PFSK-1 (cell line): ENCODE measurements around the gene VTN.
A peak's percentile ranks its signal among the peaks of the same experiment; 100 is the strongest.

Experiments
- FOXP2 ChIP-seq: optimal IDR thresholded peaks from 2 replicates; pipeline ENCODE3; 2011; ENCODE audit warnings: borderline replicate concordance, control low read depth, inconsistent platforms; ENCODE audit not compliant: insufficient read depth; ENCODE audit errors: extremely low read length, extremely low read depth
- POLR2AphosphoS5 ChIP-seq: IDR thresholded peaks from 2 replicates; pipeline ENCODE4 v1.6.1; 2012; ENCODE audit warnings: low read depth, mild to moderate bottlenecking, control low read depth, low read length, moderate library complexity
- SIN3A ChIP-seq: IDR thresholded peaks from 2 replicates; pipeline ENCODE4 v1.6.1; 2012; ENCODE audit warnings: mild to moderate bottlenecking, low read length, moderate library complexity, borderline replicate concordance; ENCODE audit not compliant: insufficient read depth
- TAF1 ChIP-seq: IDR thresholded peaks from 2 replicates; pipeline ENCODE4 v1.6.1; 2012; ENCODE audit warnings: low read length, control low read depth, borderline replicate concordance; ENCODE audit not compliant: insufficient read depth
- TF ChIP-seq, protein P1 (sequence below), 2 experiments: IDR thresholded peaks; 2 replicates each; pipeline versions ENCODE4 v1.6.1 to v1.8.0; 2011 to 2012; ENCODE audit warnings: low read depth in 2 of 2, low read length in 2 of 2, control low read depth in 1 of 2, inconsistent platforms in 1 of 2, mild to moderate bottlenecking in 1 of 2, moderate library complexity in 1 of 2; ENCODE audit not compliant: insufficient read depth in 1 of 2

VTN gene

DNA sequence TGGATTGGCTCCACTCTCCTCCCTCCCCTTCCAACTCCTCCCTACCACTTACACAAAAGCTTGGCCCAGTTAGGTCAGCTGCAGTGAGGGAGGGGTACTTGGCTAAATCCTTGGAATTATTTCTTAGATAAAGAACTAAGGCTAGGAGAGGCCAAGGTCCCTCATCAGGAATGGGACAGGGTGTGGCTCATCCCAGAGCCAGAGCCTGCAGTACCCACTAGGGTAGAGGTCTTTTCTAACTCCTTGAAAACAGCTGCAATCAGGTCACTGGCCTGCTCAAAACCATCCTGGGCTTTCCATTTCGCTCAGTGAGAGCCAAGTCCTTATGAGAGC, 37.8 kb upstream of the VTN start:
- no peak for TF ChIP-seq POLR2AphosphoS5
- TF ChIP-seq, protein P1, sequence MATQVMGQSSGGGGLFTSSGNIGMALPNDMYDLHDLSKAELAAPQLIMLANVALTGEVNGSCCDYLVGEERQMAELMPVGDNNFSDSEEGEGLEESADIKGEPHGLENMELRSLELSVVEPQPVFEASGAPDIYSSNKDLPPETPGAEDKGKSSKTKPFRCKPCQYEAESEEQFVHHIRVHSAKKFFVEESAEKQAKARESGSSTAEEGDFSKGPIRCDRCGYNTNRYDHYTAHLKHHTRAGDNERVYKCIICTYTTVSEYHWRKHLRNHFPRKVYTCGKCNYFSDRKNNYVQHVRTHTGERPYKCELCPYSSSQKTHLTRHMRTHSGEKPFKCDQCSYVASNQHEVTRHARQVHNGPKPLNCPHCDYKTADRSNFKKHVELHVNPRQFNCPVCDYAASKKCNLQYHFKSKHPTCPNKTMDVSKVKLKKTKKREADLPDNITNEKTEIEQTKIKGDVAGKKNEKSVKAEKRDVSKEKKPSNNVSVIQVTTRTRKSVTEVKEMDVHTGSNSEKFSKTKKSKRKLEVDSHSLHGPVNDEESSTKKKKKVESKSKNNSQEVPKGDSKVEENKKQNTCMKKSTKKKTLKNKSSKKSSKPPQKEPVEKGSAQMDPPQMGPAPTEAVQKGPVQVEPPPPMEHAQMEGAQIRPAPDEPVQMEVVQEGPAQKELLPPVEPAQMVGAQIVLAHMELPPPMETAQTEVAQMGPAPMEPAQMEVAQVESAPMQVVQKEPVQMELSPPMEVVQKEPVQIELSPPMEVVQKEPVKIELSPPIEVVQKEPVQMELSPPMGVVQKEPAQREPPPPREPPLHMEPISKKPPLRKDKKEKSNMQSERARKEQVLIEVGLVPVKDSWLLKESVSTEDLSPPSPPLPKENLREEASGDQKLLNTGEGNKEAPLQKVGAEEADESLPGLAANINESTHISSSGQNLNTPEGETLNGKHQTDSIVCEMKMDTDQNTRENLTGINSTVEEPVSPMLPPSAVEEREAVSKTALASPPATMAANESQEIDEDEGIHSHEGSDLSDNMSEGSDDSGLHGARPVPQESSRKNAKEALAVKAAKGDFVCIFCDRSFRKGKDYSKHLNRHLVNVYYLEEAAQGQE (IDR thresholded peaks at IDR 0.05; ENCODE audit: insufficient read depth in 1 of 2, low read depth in 2 of 2, low read length in 2 of 2): no peak

DNA sequence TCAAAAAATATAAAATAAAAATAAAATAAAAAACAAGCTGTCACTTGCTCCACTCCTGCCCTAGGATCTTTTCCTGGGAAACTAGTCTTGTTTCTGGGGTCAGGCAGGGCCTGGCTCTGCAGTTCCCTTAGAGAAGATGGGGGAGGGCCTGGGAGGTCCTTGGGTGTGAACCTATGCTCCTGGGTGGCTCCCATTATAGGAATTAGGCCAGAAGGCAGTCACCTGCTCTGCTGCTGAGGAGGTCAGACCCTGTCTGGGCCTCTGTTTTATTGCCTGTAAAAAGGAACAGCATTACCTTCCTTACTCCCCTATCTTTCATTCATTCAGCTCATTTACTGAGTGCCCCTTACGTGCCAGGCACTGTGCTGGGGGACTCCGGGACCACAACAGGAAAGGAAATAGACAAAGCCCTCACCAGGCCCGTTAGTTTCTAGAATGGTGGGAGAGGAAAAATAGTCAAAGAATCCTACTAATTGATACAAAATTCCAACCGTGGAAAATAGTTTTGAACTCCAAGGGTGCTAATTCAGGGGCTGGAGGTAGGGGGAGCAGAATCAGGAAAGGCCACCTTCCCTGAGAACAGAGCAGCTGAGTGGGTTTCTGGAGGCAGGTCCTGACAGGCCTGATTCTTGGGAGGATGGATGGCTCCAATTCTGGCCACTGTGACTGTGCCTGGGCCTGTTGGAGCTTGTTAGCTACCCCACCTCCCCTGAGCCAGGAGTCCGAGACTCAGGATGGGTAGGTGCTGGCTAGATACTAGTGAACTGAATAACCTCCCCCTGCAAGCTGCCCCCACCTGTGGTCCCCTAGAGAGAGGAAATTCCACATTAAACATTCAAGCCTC, 37.2 kb upstream of the VTN start:
- TF ChIP-seq POLR2AphosphoS5 (no peak), SIN3A (no peak), FOXP2 (no peak), TAF1 (no peak)
- TF ChIP-seq, protein P1 (IDR thresholded peaks at IDR 0.05; ENCODE audit: insufficient read depth in 1 of 2, low read depth in 2 of 2, low read length in 2 of 2): no peak

DNA sequence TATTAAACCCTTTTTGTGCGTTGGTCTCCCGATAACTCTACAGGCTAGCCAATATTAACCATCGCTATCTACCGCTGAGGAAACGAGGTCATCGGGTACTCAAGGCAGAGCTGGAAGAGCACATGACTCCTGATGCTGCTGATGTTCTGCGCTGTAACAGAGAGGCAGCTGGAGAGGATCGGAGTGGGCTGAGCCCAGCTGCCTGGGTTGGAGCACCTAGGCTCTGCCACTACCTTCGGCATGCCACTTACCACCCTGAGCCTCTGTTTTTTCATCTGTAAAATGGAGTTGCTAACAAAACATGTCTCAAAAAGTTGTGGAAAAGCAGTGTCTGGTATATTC, 36.3 kb upstream of the VTN start:
- TF ChIP-seq SIN3A (no peak), POLR2AphosphoS5 (no peak), TAF1 (no peak), FOXP2 (no peak)
- TF ChIP-seq, protein P1 (IDR thresholded peaks at IDR 0.05; ENCODE audit: insufficient read depth in 1 of 2, low read depth in 2 of 2, low read length in 2 of 2): no peak

- TF ChIP-seq FOXP2 (peak; percentile 54), TAF1 (no peak), POLR2AphosphoS5 (peak; percentile 64; the same call in 1 of the 2 replicates)
- TF ChIP-seq, protein P1 (IDR thresholded peaks at IDR 0.05; ENCODE audit: insufficient read depth in 1 of 2, low read depth in 2 of 2, low read length in 2 of 2): 0 out of 4 replicates have a peak, but pooled peaks of 1 of the 2 experiments have one; percentile 12
Measured at GRCh38 chr17:28405632-28406472, 35.7 kb upstream of the VTN start, which contains the start of gene SLC46A1. Gene SLC46A1, minus strand, starts transcription at chr17:28406212. Its CDS starts 98 bp downstream, at chr17:28406114.
